Right ventricle myocardium superior (tissue), 1 donor: ENCODE data around the gene SLC9A5. TPM values are rescaled to one million over a fixed set of nuclear protein-coding genes. Genes with fewer than 3 reads are reported as not detected.

Experiments
- ATAC-seq: fragments of 200-7000 bp; cut with Tn5 transposase; one replicate; pipeline ENCODE4 v1.9.1; 2020; ENCODE audit warnings: mild to moderate bottlenecking; ENCODE audit not compliant: poor library complexity
- DNase-seq: peaks from one replicate; pipeline ENCODE4 v3.0.0-alpha.2; 2020
- intact Hi-C: fragments of 100-400 bp; cut with DNase I; formaldehyde crosslinking; loops from one replicate; pipeline ENCODE4 v1.11.2; 2022
- total RNA-seq: library from RNA; stranded (reverse); fragmentation: NEBNext Ultra II Directional; extraction: Animal tissue kit (Norgen Biotek cat#: 25700); gene quantifications from one replicate; pipeline ENCODE4 v1.2.1, GENCODE V29; 2021
- donor health status: DM: no; HTN: yes; CAD: no; lungs with severe emphysema.

The SLC9A5 gene
- total RNA-seq, 1 donor from 2014 or later = 0.83 TPM

- DNase-seq (no peak), ATAC-seq (no peak)
- intact Hi-C loops = no loop called here
These were observed 11.1 kb upstream of the SLC9A5 start for GRCh38 chr16:67237396-67238277.

- DNase-seq (no peak), ATAC-seq (no peak)
- intact Hi-C loops = no loop called here
These were observed 10.6 kb upstream of the SLC9A5 start for GRCh38 chr16:67238278-67238575.

- DNase-seq = no peak
- intact Hi-C loops = no loop called here
- ATAC-seq = no peak
These were observed 9.8 kb upstream of the SLC9A5 start for GRCh38 chr16:67238806-67239470.

- ATAC-seq = no peak
- intact Hi-C loops = no loop called here
- DNase-seq = no peak
These were observed 8.3 kb upstream of the SLC9A5 start for GRCh38 chr16:67240506-67240905.

- ATAC-seq (peak; percentile 51), DNase-seq (peak; percentile 83)
- intact Hi-C loops = no loop called here
These were observed 7.5 kb upstream of the SLC9A5 start for GRCh38 chr16:67241008-67241900.

- ATAC-seq (no peak), DNase-seq (no peak)
These were observed 6.5 kb upstream of the SLC9A5 start for GRCh38 chr16:67242138-67242730.

GRCh38 chr16:67243481-67243880 is 5.3 kb upstream of the SLC9A5 start:
- DNase-seq (peak; percentile 64), ATAC-seq (no peak)
- intact Hi-C loops = no loop called here

More at GRCh38 chr16:67242138-67242730, 6.5 kb upstream of the SLC9A5 start:
- intact Hi-C loops = no loop called here

- ATAC-seq (peak; percentile 21), DNase-seq (peak; percentile 84)
- intact Hi-C loops = no loop called here
These were observed 4.2 kb upstream of the SLC9A5 start for GRCh38 chr16:67244387-67245185.

- intact Hi-C loops = no loop called here
- no peak for ATAC-seq
- no peak for DNase-seq
These were observed 3.6 kb upstream of the SLC9A5 start for GRCh38 chr16:67245186-67245585.

GRCh38 chr16:67245674-67246080 is 3.1 kb upstream of the SLC9A5 start:
- intact Hi-C loops = no loop called here
- ATAC-seq (no peak), DNase-seq (no peak)

- intact Hi-C loops = no loop called here
- ATAC-seq (peak; percentile 56), DNase-seq (peak; percentile 86)
These were observed 2.6 kb upstream of the SLC9A5 start for GRCh38 chr16:67246081-67246755.

- no peak for DNase-seq
- intact Hi-C loops = no loop called here
- peak; percentile 15 for ATAC-seq
These were observed 2.0 kb upstream of the SLC9A5 start for GRCh38 chr16:67246756-67247191.

GRCh38 chr16:67247192-67248072 is 1.3 kb upstream of the SLC9A5 start, which contains the start of gene FHOD1:
Gene FHOD1, minus strand, starts transcription at chr16:67247481. Its CDS starts 71 bp downstream, at chr16:67247410.
- DNase-seq (peak; percentile 99), ATAC-seq (peak; percentile 85)
- intact Hi-C loops = no loop called here

GRCh38 chr16:67248073-67248400 is 742 bp upstream of the SLC9A5 start:
- ATAC-seq = peak; percentile 1
- DNase-seq = no peak
- intact Hi-C loops = no loop called here

GRCh38 chr16:67249178-67250044 is 632 bp downstream of the SLC9A5 start:
- no peak for ATAC-seq
- no peak for DNase-seq
- intact Hi-C loops = no loop called here

GRCh38 chr16:67250045-67250327 is 1.2 kb downstream of the SLC9A5 start:
- intact Hi-C loops = no loop called here
- ATAC-seq = no peak
- DNase-seq = no peak
